ENCODE data around the gene KREMEN1. TPM values are rescaled to one million over a fixed set of nuclear protein-coding genes. Genes with fewer than 3 reads are reported as not detected.

KREMEN1 gene
- total RNA-seq, 2 experiments from 2014 or later = 0.17 to 0.35 TPM

GRCh38 chr22:29129808-29130140 is 56.9 kb downstream of the KREMEN1 start:
- H3K27ac Mint-ChIP-seq = no peak overlapping the region
- H3K27me3 Mint-ChIP-seq (ENCODE audit: low read depth) = no peaks in the 10 kb centered on the region
- DNase-seq = no peak
- H3K9me3 Mint-ChIP-seq = no peaks in the 10 kb centered on the region
- intact Hi-C loops (cut with micrococcal nuclease) = no loop called here
- H3K36me3 Mint-ChIP-seq (ENCODE audit: low read depth) = no peaks in the 10 kb centered on the region
- H3K4me3 Mint-ChIP-seq = no peak overlapping the region
- CTCF ChIA-PET = no interaction called here
- H3K4me1 Mint-ChIP-seq (ENCODE audit: low read depth) = no peaks in the 10 kb centered on the region

- Mint-ChIP-seq H3K27me3 (ENCODE audit: low read depth) (no peaks in the 10 kb centered on the region), H3K4me1 (ENCODE audit: low read depth) (no peaks in the 10 kb centered on the region), H3K4me3 (no peak overlapping the region), H3K36me3 (ENCODE audit: low read depth) (no peaks in the 10 kb centered on the region), H3K27ac (no peak overlapping the region), H3K9me3 (no peaks in the 10 kb centered on the region)
- intact Hi-C loops (cut with micrococcal nuclease) = no loop called here
- CTCF ChIA-PET = no interaction called here
- no peak for DNase-seq
Observed at GRCh38 chr22:29130476-29130875, 57.6 kb downstream of the KREMEN1 start.

- Mint-ChIP-seq H3K27me3 (ENCODE audit: low read depth) (peaks cover 5% of the 10 kb centered on the region), H3K27ac (no peak overlapping the region), H3K4me3 (no peak overlapping the region), H3K9me3 (no peaks in the 10 kb centered on the region), H3K4me1 (ENCODE audit: low read depth) (no peaks in the 10 kb centered on the region), H3K36me3 (ENCODE audit: low read depth) (no peaks in the 10 kb centered on the region)
- CTCF ChIA-PET = interaction anchor here (0.7 kb wide), 1 partner anchor 190 kb away, joined by 3 read pairs; no protein-coding TSS in a partner anchor
- intact Hi-C loops (cut with micrococcal nuclease) = no loop called here
- DNase-seq = no peak
Observed at GRCh38 chr22:29133603-29134133, 60.8 kb downstream of the KREMEN1 start.

GRCh38 chr22:29134448-29134847 is 61.6 kb downstream of the KREMEN1 start:
- Mint-ChIP-seq H3K27me3 (ENCODE audit: low read depth) (peaks cover 5% of the 10 kb centered on the region), H3K4me1 (ENCODE audit: low read depth) (no peaks in the 10 kb centered on the region), H3K27ac (no peak overlapping the region), H3K9me3 (no peaks in the 10 kb centered on the region), H3K36me3 (ENCODE audit: low read depth) (no peaks in the 10 kb centered on the region), H3K4me3 (no peak overlapping the region)
- DNase-seq = no peak
- intact Hi-C loops (cut with micrococcal nuclease) = no loop called here
- CTCF ChIA-PET = no interaction called here

- Mint-ChIP-seq H3K4me1 (ENCODE audit: low read depth) (no peaks in the 10 kb centered on the region), H3K27me3 (ENCODE audit: low read depth) (peaks cover 5% of the 10 kb centered on the region), H3K9me3 (no peaks in the 10 kb centered on the region), H3K27ac (no peak overlapping the region), H3K4me3 (no peak overlapping the region), H3K36me3 (ENCODE audit: low read depth) (no peaks in the 10 kb centered on the region)
- intact Hi-C loops (cut with micrococcal nuclease) = no loop called here
- no peak for DNase-seq
- CTCF ChIA-PET = interaction anchor here (0.5 kb wide), 1 partner anchor 55 kb away, joined by 3 read pairs; no protein-coding TSS in a partner anchor
Observed at GRCh38 chr22:29136782-29137700, 64.2 kb downstream of the KREMEN1 start.

- intact Hi-C loops (cut with micrococcal nuclease) = no loop called here
- H3K9me3 Mint-ChIP-seq = no peaks in the 10 kb centered on the region
- CTCF ChIA-PET = interaction anchor here (1.6 to 3.1 kb wide), 2 partner anchors 15 to 107 kb away, joined by 3 to 8 read pairs; no protein-coding TSS in a partner anchor
- no peak overlapping the region for H3K4me3 Mint-ChIP-seq
- H3K36me3 Mint-ChIP-seq (ENCODE audit: low read depth) = no peaks in the 10 kb centered on the region
- H3K27ac Mint-ChIP-seq = no peak overlapping the region
- no peaks in the 10 kb centered on the region for H3K4me1 Mint-ChIP-seq (ENCODE audit: low read depth)
- H3K27me3 Mint-ChIP-seq (ENCODE audit: low read depth) = peaks cover 5% of the 10 kb centered on the region
- DNase-seq = no peak
Observed at GRCh38 chr22:29138556-29139305, 65.9 kb downstream of the KREMEN1 start.

GRCh38 chr22:29139965-29140782 is 67.3 kb downstream of the KREMEN1 start:
- Mint-ChIP-seq H3K4me3 (no peak overlapping the region), H3K36me3 (ENCODE audit: low read depth) (no peaks in the 10 kb centered on the region), H3K27me3 (ENCODE audit: low read depth) (peaks cover 5% of the 10 kb centered on the region), H3K4me1 (ENCODE audit: low read depth) (no peaks in the 10 kb centered on the region), H3K9me3 (no peaks in the 10 kb centered on the region), H3K27ac (no peak overlapping the region)
- DNase-seq = no peak
- CTCF ChIA-PET = interaction anchor here (1.6 to 3.1 kb wide), 2 partner anchors 14 to 105 kb away, joined by 3 to 8 read pairs; no protein-coding TSS in a partner anchor
- intact Hi-C loops (cut with micrococcal nuclease) = no loop called here

- no peaks in the 10 kb centered on the region for H3K9me3 Mint-ChIP-seq
- peaks cover 5% of the 10 kb centered on the region for H3K27me3 Mint-ChIP-seq (ENCODE audit: low read depth)
- CTCF ChIA-PET = interaction anchor here (0.5 to 3.1 kb wide), 4 partner anchors 13 to 152 kb away, joined by 3 to 8 read pairs (median 4); partner anchors contain the start of gene EMID1
- no peaks in the 10 kb centered on the region for H3K36me3 Mint-ChIP-seq (ENCODE audit: low read depth)
- H3K4me1 Mint-ChIP-seq (ENCODE audit: low read depth) = no peaks in the 10 kb centered on the region
- H3K4me3 Mint-ChIP-seq = no peak overlapping the region
- DNase-seq = no peak
- H3K27ac Mint-ChIP-seq = no peak overlapping the region
- intact Hi-C loops (cut with micrococcal nuclease) = no loop called here
Observed at GRCh38 chr22:29141078-29141688, 68.3 kb downstream of the KREMEN1 start.

GRCh38 chr22:29142116-29142515 is 69.3 kb downstream of the KREMEN1 start:
- no peaks in the 10 kb centered on the region for H3K4me1 Mint-ChIP-seq (ENCODE audit: low read depth)
- DNase-seq = no peak
- H3K4me3 Mint-ChIP-seq = no peak overlapping the region
- no peaks in the 10 kb centered on the region for H3K36me3 Mint-ChIP-seq (ENCODE audit: low read depth)
- no peak overlapping the region for H3K27ac Mint-ChIP-seq
- CTCF ChIA-PET = interaction anchor here (0.9 to 1.1 kb wide), 2 partner anchors 12 to 64 kb away, joined by 3 to 6 read pairs; partner anchors contain the start of gene EMID1
- intact Hi-C loops (cut with micrococcal nuclease) = no loop called here
- H3K27me3 Mint-ChIP-seq (ENCODE audit: low read depth) = peaks cover 2% of the 10 kb centered on the region
- no peaks in the 10 kb centered on the region for H3K9me3 Mint-ChIP-seq

- CTCF ChIA-PET = interaction anchor here (1.3 kb wide), 1 partner anchor 101 kb away, joined by 5 read pairs; no protein-coding TSS in a partner anchor
- no peak overlapping the region for H3K27ac Mint-ChIP-seq
- H3K36me3 Mint-ChIP-seq (ENCODE audit: low read depth) = no peaks in the 10 kb centered on the region
- no peaks in the 10 kb centered on the region for H3K27me3 Mint-ChIP-seq (ENCODE audit: low read depth)
- no peaks in the 10 kb centered on the region for H3K9me3 Mint-ChIP-seq
- no peak for DNase-seq
- no peaks in the 10 kb centered on the region for H3K4me1 Mint-ChIP-seq (ENCODE audit: low read depth)
- intact Hi-C loops (cut with micrococcal nuclease) = no loop called here
- no peak overlapping the region for H3K4me3 Mint-ChIP-seq
Observed at GRCh38 chr22:29143941-29144785, 71.3 kb downstream of the KREMEN1 start.

GRCh38 chr22:29144786-29145160 is 71.9 kb downstream of the KREMEN1 start:
- Mint-ChIP-seq H3K27me3 (ENCODE audit: low read depth) (no peaks in the 10 kb centered on the region), H3K4me3 (no peak overlapping the region), H3K9me3 (no peaks in the 10 kb centered on the region), H3K27ac (no peak overlapping the region), H3K4me1 (ENCODE audit: low read depth) (no peaks in the 10 kb centered on the region), H3K36me3 (ENCODE audit: low read depth) (no peaks in the 10 kb centered on the region)
- CTCF ChIA-PET = no interaction called here
- intact Hi-C loops (cut with micrococcal nuclease) = no loop called here
- no peak for DNase-seq

Data from activated naive CD4-positive, alpha-beta T cell treated with anti-CD3 and anti-CD28 coated beads for 36 hours (primary cell).